HEK293T (cell line): ENCODE data around the gene C12orf60.

ENCODE experiments used
- CTCF ChIA-PET: fragments of 350-600 bp; formaldehyde crosslinking; extraction: SDS; loops from one replicate; lab custom pipeline; 2021; ENCODE audit warnings: antibody characterized with exemption, inconsistent platforms; lab: Yijun Ruan, JAX
- POLR2A ChIA-PET: fragments of 350-600 bp; formaldehyde crosslinking; extraction: SDS; loops from one replicate; lab custom pipeline; 2020; ENCODE audit warnings: antibody characterized with exemption, inconsistent platforms; lab: Yijun Ruan, JAX
- DNase-seq: peaks from one replicate; pipeline ENCODE4 v3.0.0; 2012; ENCODE audit warnings: mixed read lengths; ENCODE audit errors: extremely low spot score
- ARNT ChIP-seq: fragments of 450-650 bp; IDR thresholded peaks from 2 replicates; pipeline ENCODE4 v1.6.1; 2017; ENCODE audit warnings: mild to moderate bottlenecking
- BHLHE40 ChIP-seq: fragments of 450-650 bp; IDR thresholded peaks from 2 replicates; pipeline ENCODE4 v1.6.1; 2016; ENCODE audit warnings: mild to moderate bottlenecking, moderate library complexity, borderline replicate concordance
- CTBP1 ChIP-seq: fragments of 450-650 bp; IDR thresholded peaks from 2 replicates; pipeline ENCODE4 v1.6.1; 2016; ENCODE audit warnings: borderline replicate concordance
- ELF4 ChIP-seq: fragments of 450-650 bp; IDR thresholded peaks from 2 replicates; pipeline ENCODE4 v1.6.1; 2017; ENCODE audit warnings: antibody characterized with exemption
- FOXA1 ChIP-seq: fragments of 450-650 bp; IDR thresholded peaks from 2 replicates; pipeline ENCODE4 v1.6.1; 2016; ENCODE audit warnings: mild to moderate bottlenecking
- FOXK2 ChIP-seq: fragments of 450-650 bp; IDR thresholded peaks from 2 replicates; pipeline ENCODE4 v1.6.1; 2016; ENCODE audit warnings: mild to moderate bottlenecking
- FOXM1 ChIP-seq: fragments of 450-650 bp; IDR thresholded peaks from 2 replicates; pipeline ENCODE4 v1.6.1; 2017; ENCODE audit warnings: mild to moderate bottlenecking, borderline replicate concordance
- HDGF ChIP-seq: fragments of 450-650 bp; IDR thresholded peaks from 2 replicates; pipeline ENCODE4 v1.6.1; 2017; ENCODE audit warnings: antibody characterized with exemption, borderline replicate concordance
- L3MBTL2 ChIP-seq: fragments of 450-650 bp; conservative IDR thresholded peaks from 2 replicates; pipeline ENCODE4 v1.6.1; 2016; ENCODE audit warnings: mild to moderate bottlenecking
- LEF1 ChIP-seq: fragments of 450-650 bp; IDR thresholded peaks from 2 replicates; pipeline ENCODE4 v1.6.1; 2017; ENCODE audit warnings: mild to moderate bottlenecking, borderline replicate concordance
- NFRKB ChIP-seq: fragments of 450-650 bp; IDR thresholded peaks from 2 replicates; pipeline ENCODE4 v1.6.1; 2016; ENCODE audit warnings: mild to moderate bottlenecking, moderate library complexity
- SP1 ChIP-seq: fragments of 450-650 bp; IDR thresholded peaks from 2 replicates; pipeline ENCODE4 v1.6.1; 2017
- SUZ12 ChIP-seq: fragments of 450-650 bp; IDR thresholded peaks from 2 replicates; pipeline ENCODE4 v1.6.1; 2016; ENCODE audit warnings: mild to moderate bottlenecking
- TARDBP ChIP-seq: fragments of 450-650 bp; IDR thresholded peaks from 2 replicates; pipeline ENCODE4 v1.6.1; 2016
- ZNF384 ChIP-seq: fragments of 450-650 bp; IDR thresholded peaks from 2 replicates; pipeline ENCODE4 v1.6.1; 2016
- TF ChIP-seq, protein P1 (sequence below): fragments of 450-650 bp; IDR thresholded peaks from 2 replicates; pipeline ENCODE4 v1.6.1; 2016

The C12orf60 gene

DNA sequence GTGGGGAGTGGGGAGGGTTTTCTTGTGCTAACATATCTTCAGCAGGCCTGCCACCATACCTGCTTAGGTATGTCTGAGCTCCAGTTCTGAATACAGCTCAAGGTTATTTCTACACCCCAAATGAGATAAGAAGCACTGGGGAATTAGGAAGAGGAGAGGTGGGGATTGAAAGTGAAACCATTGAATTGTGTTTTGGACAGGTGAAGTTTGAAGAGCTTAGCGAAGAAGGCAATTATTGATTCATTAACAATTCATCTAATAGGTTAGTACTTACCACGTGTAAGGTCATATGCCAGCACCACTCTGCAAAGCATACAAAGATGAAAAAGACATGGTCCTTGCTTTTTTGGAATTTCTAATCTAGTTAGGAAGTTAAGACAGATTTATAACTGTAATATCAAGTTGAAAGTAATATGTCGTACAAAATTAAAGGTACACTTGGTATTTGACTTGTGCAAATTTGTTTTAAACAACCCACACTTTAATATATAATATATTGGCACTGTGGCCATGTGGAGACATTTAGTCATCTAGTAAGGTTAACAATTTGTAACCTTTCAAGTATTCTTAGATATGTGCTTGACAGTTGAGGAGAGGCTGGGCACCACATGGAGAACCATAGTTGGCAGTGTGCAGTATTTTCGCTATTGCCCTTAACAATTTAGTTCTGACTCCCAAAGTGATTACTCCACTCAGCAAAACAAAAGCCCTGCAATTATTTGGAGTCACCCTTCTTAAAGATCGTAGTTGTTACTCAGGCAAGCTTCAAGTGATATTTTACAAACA, 6.9 kb downstream of the C12orf60 start:
- ChIA-PET CTCF (interaction anchor here (0.6 kb wide), 1 partner anchor 26 kb away, joined by 3 read pairs; no protein-coding TSS in a partner anchor), POLR2A (interaction anchor here (0.9 to 1.4 kb wide), 2 partner anchors 8 to 39 kb away, joined by 3 to 6 read pairs; partner anchors contain the start of gene WBP11)
- no peak for TF ChIP-seq CTBP1
- no peak for TF ChIP-seq LEF1
- TF ChIP-seq ZNF384, result no peak
- no peak for TF ChIP-seq FOXA1
- no peak for TF ChIP-seq NFRKB
- TF ChIP-seq HDGF, result no peak
- no peak for TF ChIP-seq ELF4
- no peak for DNase-seq

DNA sequence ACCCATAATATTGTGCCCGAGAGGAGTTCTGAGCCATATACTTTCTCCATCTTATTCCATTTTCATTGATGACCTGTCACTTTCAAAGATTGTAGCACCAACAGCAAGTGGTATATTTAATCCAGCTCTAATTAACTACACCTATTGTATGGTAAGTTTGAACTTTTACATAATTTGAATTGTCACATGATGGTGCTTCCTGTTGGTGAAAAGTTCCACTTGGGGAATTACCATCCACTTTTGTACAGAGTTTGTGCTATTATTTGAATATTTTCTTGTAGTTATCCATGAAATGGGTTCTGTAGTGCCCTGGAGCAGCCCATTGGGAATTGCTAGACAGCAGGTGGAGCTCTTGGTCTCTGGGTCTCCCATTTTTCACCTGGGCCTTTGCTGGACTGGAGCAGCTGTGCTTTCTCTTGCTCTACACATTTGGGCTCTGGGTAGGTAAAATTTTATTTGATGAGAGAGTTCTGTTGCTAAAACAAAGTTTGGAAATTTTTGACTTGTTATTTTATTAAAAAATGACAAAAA, 7.5 kb downstream of the C12orf60 start:
- TF ChIP-seq FOXA1, result no peak
- TF ChIP-seq SUZ12, result no peak
- TF ChIP-seq NFRKB, result no peak
- TF ChIP-seq TARDBP, result no peak
- no peak for TF ChIP-seq SP1
- no peak for TF ChIP-seq ARNT
- no peak for TF ChIP-seq HDGF
- ChIA-PET CTCF (interaction anchor here (0.5 kb wide), 1 partner anchor 718 kb away, joined by 4 read pairs; no protein-coding TSS in a partner anchor), POLR2A (interaction anchor here (0.9 to 1.4 kb wide), 2 partner anchors 8 to 40 kb away, joined by 3 to 6 read pairs; partner anchors contain the start of gene WBP11)
- peak; percentile 13 for DNase-seq

GRCh38 chr12:14811486-14811885, 8.0 kb downstream of the C12orf60 start:
- DNase-seq, result no peak
- CTCF ChIA-PET, result interaction anchor here (0.5 kb wide), 1 partner anchor 717 kb away, joined by 4 read pairs; no protein-coding TSS in a partner anchor
- TF ChIP-seq NFRKB (no peak), L3MBTL2 (no peak), FOXK2 (no peak), ELF4 (no peak), HDGF (no peak), ZNF384 (no peak), TARDBP (no peak)
- TF ChIP-seq, protein P1, sequence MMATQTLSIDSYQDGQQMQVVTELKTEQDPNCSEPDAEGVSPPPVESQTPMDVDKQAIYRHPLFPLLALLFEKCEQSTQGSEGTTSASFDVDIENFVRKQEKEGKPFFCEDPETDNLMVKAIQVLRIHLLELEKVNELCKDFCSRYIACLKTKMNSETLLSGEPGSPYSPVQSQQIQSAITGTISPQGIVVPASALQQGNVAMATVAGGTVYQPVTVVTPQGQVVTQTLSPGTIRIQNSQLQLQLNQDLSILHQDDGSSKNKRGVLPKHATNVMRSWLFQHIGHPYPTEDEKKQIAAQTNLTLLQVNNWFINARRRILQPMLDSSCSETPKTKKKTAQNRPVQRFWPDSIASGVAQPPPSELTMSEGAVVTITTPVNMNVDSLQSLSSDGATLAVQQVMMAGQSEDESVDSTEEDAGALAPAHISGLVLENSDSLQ, result no peak
- POLR2A ChIA-PET, result interaction anchor here (1.4 kb wide), 1 partner anchor 40 kb away, joined by 6 read pairs; a partner anchor contains a TSS

GRCh38 chr12:14814014-14814413, 10.5 kb downstream of the C12orf60 start, which contains the start of gene SMCO3:
TSS of gene SMCO3 (minus strand) at chr12:14814182. CDS start at chr12:14806680, 7,502 bp downstream.
- ChIA-PET POLR2A (interaction anchor here (1.3 to 1.6 kb wide), 3 partner anchors 9 to 43 kb away, joined by 3 to 9 read pairs (median 4); partner anchors contain the start of genes C12orf60 and WBP11), CTCF (interaction anchor here (0.8 kb wide), 1 partner anchor 32 kb away, joined by 3 read pairs; no protein-coding TSS in a partner anchor)
- DNase-seq, result no peak
- TF ChIP-seq HDGF, result no peak
- no peak for TF ChIP-seq FOXA1
- no peak for TF ChIP-seq LEF1

GRCh38 chr12:14824012-14824634, 20.7 kb downstream of the C12orf60 start:
- no peak for DNase-seq
- ChIA-PET CTCF (no interaction called here), POLR2A (no interaction called here)
- TF ChIP-seq BHLHE40 (no peak), SUZ12 (no peak), L3MBTL2 (no peak), ELF4 (no peak), FOXA1 (no peak), ZNF384 (no peak), FOXM1 (no peak), ARNT (no peak), FOXK2 (no peak), NFRKB (no peak), SP1 (no peak), LEF1 (no peak), CTBP1 (no peak), HDGF (no peak), TARDBP (no peak)
- TF ChIP-seq, protein P1, result no peak

GRCh38 chr12:14825256-14825655, 21.8 kb downstream of the C12orf60 start:
- CTCF ChIA-PET, result no interaction called here
- no peak for TF ChIP-seq BHLHE40
- no peak for DNase-seq
- POLR2A ChIA-PET, result interaction anchor here (1.1 kb wide), 1 partner anchor 54 kb away, joined by 3 read pairs; a partner anchor contains a TSS

DNA sequence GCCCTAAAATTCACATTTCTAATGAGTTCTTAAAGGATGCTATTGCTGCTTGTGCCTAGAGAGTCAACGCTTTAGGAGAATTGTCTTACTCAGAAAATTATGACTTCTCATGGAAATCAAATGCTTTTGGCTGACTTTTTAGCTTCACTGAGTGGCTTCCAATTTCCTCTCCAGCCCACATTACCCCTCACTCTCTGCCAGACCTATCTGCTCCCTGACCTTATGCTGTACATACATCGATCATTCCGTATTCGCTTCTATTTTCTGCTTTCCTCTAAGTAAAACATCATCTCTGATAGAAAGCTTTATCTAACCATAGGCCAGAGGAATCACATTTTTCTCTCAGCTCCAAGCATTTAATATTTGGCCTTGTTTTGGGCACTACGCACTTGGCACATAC, 23.0 kb downstream of the C12orf60 start:
- DNase-seq, result no peak
- ChIA-PET POLR2A (interaction anchor here (0.8 kb wide), 1 partner anchor 23 kb away, joined by 3 read pairs; the partner anchor contains the start of genes C12orf60 and WBP11), CTCF (no interaction called here)
- no peak for TF ChIP-seq ELF4
- TF ChIP-seq SUZ12, result no peak
- no peak for TF ChIP-seq L3MBTL2
- TF ChIP-seq ARNT, result no peak
- TF ChIP-seq ZNF384, result no peak
- no peak for TF ChIP-seq FOXM1
- TF ChIP-seq CTBP1, result no peak
- no peak for TF ChIP-seq FOXA1
- no peak for TF ChIP-seq LEF1
- no peak for TF ChIP-seq SP1
- no peak for TF ChIP-seq HDGF
- TF ChIP-seq BHLHE40, result no peak
- no peak for TF ChIP-seq NFRKB
- TF ChIP-seq TARDBP, result no peak
- no peak for TF ChIP-seq FOXK2
